ENCODE data around the gene SLC35E2B.
"Not testable (repeated sequence)": the region's sequence is repeated elsewhere in the genome, so short reads cannot be mapped to it uniquely, and the experiment has no call there.

The SLC35E2B gene

GRCh38 chr1:1633409-1633808, 59.2 kb downstream of the SLC35E2B start:
- peaks cover 11% of the 10 kb centered on the region for H3K36me3 ChIP-seq (ENCODE audit: insufficient read depth, low read length)
- H3K27me3 ChIP-seq (ENCODE audit: insufficient read depth, low read length); H3K4me3 ChIP-seq (ENCODE audit: low read length); H2AFZ ChIP-seq (ENCODE audit: low read depth, low read length); H3K9me3 ChIP-seq (ENCODE audit: low read length); H3K4me1 ChIP-seq (ENCODE audit: insufficient read depth, low read length): not testable (repeated sequence)

- Histone ChIP-seq H3K4me3 (ENCODE audit: low read length) (no peak within 1 kb of the TSS), H2AFZ (ENCODE audit: low read depth, low read length) (no peak within 1 kb of the TSS), H3K36me3 (ENCODE audit: insufficient read depth, low read length) (peaks cover 20% of the 10 kb centered on the region), H3K27me3 (ENCODE audit: insufficient read depth, low read length) (no peaks in the 10 kb centered on the region), H3K9me3 (ENCODE audit: low read length) (no peaks in the 10 kb centered on the region), H3K4me1 (ENCODE audit: insufficient read depth, low read length) (no peaks in the 10 kb centered on the region)
These were observed 60.7 kb downstream of the SLC35E2B start, which contains the start of gene MMP23B for GRCh38 chr1:1631782-1632420. TSS of gene MMP23B (plus strand) at chr1:1632173. CDS start at chr1:1632219, 46 bp downstream.

- Histone ChIP-seq H3K4me3 (ENCODE audit: low read length) (no peak overlapping the region), H3K9me3 (ENCODE audit: low read length) (no peaks in the 10 kb centered on the region), H3K36me3 (ENCODE audit: insufficient read depth, low read length) (peaks cover 17% of the 10 kb centered on the region)
These were observed 61.4 kb downstream of the SLC35E2B start for GRCh38 chr1:1630965-1631781.

GRCh38 chr1:1630191-1630964, 62.2 kb downstream of the SLC35E2B start:
- no peaks in the 10 kb centered on the region for H3K9me3 ChIP-seq (ENCODE audit: low read length)
- no peaks in the 10 kb centered on the region for H3K4me1 ChIP-seq (ENCODE audit: insufficient read depth, low read length)
- peaks cover 17% of the 10 kb centered on the region for H3K36me3 ChIP-seq (ENCODE audit: insufficient read depth, low read length)
- H2AFZ ChIP-seq (ENCODE audit: low read depth, low read length), result no peak overlapping the region
- H3K4me3 ChIP-seq (ENCODE audit: low read length), result no peak overlapping the region
- no peaks in the 10 kb centered on the region for H3K27me3 ChIP-seq (ENCODE audit: insufficient read depth, low read length)

More at GRCh38 chr1:1630965-1631781, 61.4 kb downstream of the SLC35E2B start:
- Histone ChIP-seq H2AFZ (ENCODE audit: low read depth, low read length) (no peak overlapping the region), H3K27me3 (ENCODE audit: insufficient read depth, low read length) (no peaks in the 10 kb centered on the region), H3K4me1 (ENCODE audit: insufficient read depth, low read length) (no peaks in the 10 kb centered on the region)

- no peaks in the 10 kb centered on the region for H3K9me3 ChIP-seq (ENCODE audit: low read length)
- peaks cover 17% of the 10 kb centered on the region for H3K36me3 ChIP-seq (ENCODE audit: insufficient read depth, low read length)
- no peaks in the 10 kb centered on the region for H3K4me1 ChIP-seq (ENCODE audit: insufficient read depth, low read length)
- H3K27me3 ChIP-seq (ENCODE audit: insufficient read depth, low read length), result no peaks in the 10 kb centered on the region
- no peak overlapping the region for H2AFZ ChIP-seq (ENCODE audit: low read depth, low read length)
- no peak overlapping the region for H3K4me3 ChIP-seq (ENCODE audit: low read length)
These were observed 63.0 kb downstream of the SLC35E2B start for GRCh38 chr1:1629430-1630190.

- Histone ChIP-seq H3K9me3 (ENCODE audit: low read length) (no peaks in the 10 kb centered on the region), H3K36me3 (ENCODE audit: insufficient read depth, low read length) (peaks cover 17% of the 10 kb centered on the region), H3K4me3 (ENCODE audit: low read length) (no peak overlapping the region), H3K27me3 (ENCODE audit: insufficient read depth, low read length) (no peaks in the 10 kb centered on the region), H2AFZ (ENCODE audit: low read depth, low read length) (no peak overlapping the region), H3K4me1 (ENCODE audit: insufficient read depth, low read length) (no peaks in the 10 kb centered on the region)
These were observed 63.7 kb downstream of the SLC35E2B start for GRCh38 chr1:1628754-1629429.

GRCh38 chr1:1627829-1628753, 64.5 kb downstream of the SLC35E2B start:
- Histone ChIP-seq H3K4me1 (ENCODE audit: insufficient read depth, low read length) (no peaks in the 10 kb centered on the region), H3K36me3 (ENCODE audit: insufficient read depth, low read length) (peaks cover 19% of the 10 kb centered on the region), H2AFZ (ENCODE audit: low read depth, low read length) (no peak overlapping the region), H3K9me3 (ENCODE audit: low read length) (no peaks in the 10 kb centered on the region), H3K4me3 (ENCODE audit: low read length) (no peak overlapping the region), H3K27me3 (ENCODE audit: insufficient read depth, low read length) (no peaks in the 10 kb centered on the region)

GRCh38 chr1:1627261-1627828, 65.2 kb downstream of the SLC35E2B start:
- peaks cover 19% of the 10 kb centered on the region for H3K36me3 ChIP-seq (ENCODE audit: insufficient read depth, low read length)
- H3K4me3 ChIP-seq (ENCODE audit: low read length), result no peak overlapping the region
- H3K4me1 ChIP-seq (ENCODE audit: insufficient read depth, low read length), result no peaks in the 10 kb centered on the region
- no peak overlapping the region for H2AFZ ChIP-seq (ENCODE audit: low read depth, low read length)
- no peaks in the 10 kb centered on the region for H3K9me3 ChIP-seq (ENCODE audit: low read length)
- H3K27me3 ChIP-seq (ENCODE audit: insufficient read depth, low read length), result no peaks in the 10 kb centered on the region

- Histone ChIP-seq H3K4me3 (ENCODE audit: low read length) (no peak overlapping the region), H3K9me3 (ENCODE audit: low read length) (no peaks in the 10 kb centered on the region), H2AFZ (ENCODE audit: low read depth, low read length) (no peak overlapping the region), H3K36me3 (ENCODE audit: insufficient read depth, low read length) (peaks cover 19% of the 10 kb centered on the region), H3K27me3 (ENCODE audit: insufficient read depth, low read length) (no peaks in the 10 kb centered on the region), H3K4me1 (ENCODE audit: insufficient read depth, low read length) (no peaks in the 10 kb centered on the region)
These were observed 66.1 kb downstream of the SLC35E2B start for GRCh38 chr1:1626207-1627141.

- no peak overlapping the region for H3K4me3 ChIP-seq (ENCODE audit: low read length)
- H3K4me1 ChIP-seq (ENCODE audit: insufficient read depth, low read length), result no peaks in the 10 kb centered on the region
- H2AFZ ChIP-seq (ENCODE audit: low read depth, low read length), result no peak overlapping the region
- H3K9me3 ChIP-seq (ENCODE audit: low read length), result no peaks in the 10 kb centered on the region
- H3K36me3 ChIP-seq (ENCODE audit: insufficient read depth, low read length), result peaks cover 19% of the 10 kb centered on the region
- no peaks in the 10 kb centered on the region for H3K27me3 ChIP-seq (ENCODE audit: insufficient read depth, low read length)
These were observed 66.8 kb downstream of the SLC35E2B start for GRCh38 chr1:1625824-1626206.
